Right lobe of liver (tissue), 4 donors: Measurements from ENCODE around the gene RAB11B.

ENCODE experiments used
- CTCF ChIP-seq, 4 donors: fragments of 200-600 bp in 3 of 4; fragments of 450-650 bp in 1 of 4; IDR thresholded peaks; one replicate each; pipeline versions ENCODE4 v1.5.1 to v1.8.0; 2016 to 2022; ENCODE audit warnings: antibody characterized with exemption in 4 of 4, mild to moderate bottlenecking in 2 of 4
- POLR2A ChIP-seq: fragments of 450-650 bp; IDR thresholded peaks from one replicate; pipeline ENCODE4 v1.6.1; 2017; ENCODE audit warnings: antibody characterized with exemption, mild to moderate bottlenecking
- donor health status: DM: no; HTN: no; CAD: no.
- donor health status: DM: no; HTN: no; CAD: no.
- donor health status: DM: no; HTN: yes; CAD: no.

- TF ChIP-seq CTCF (IDR thresholded peaks at IDR 0.05) (no peak), POLR2A (no peak)
Observed at GRCh38 chr19:8445488-8446001, 55.4 kb downstream of the RAB11B start.
